PC-3 (cell line): Measurements from ENCODE around the gene HOXB13. TPM values are rescaled to one million over a fixed set of nuclear protein-coding genes. Genes with fewer than 3 reads are reported as not detected.

Experiments
- ATAC-seq: fragments of 200-7000 bp; cut with Tn5 transposase; 2 replicates; pipeline ENCODE4 v1.9.1; 2020; ENCODE audit warnings: mild to moderate bottlenecking, moderate library complexity
- BruUV-seq: library from RNA; stranded (reverse); fragments of 400-500 nt; replicated peaks from 2 replicates; lab custom pipeline; 2021; lab: Mats Ljungman, UMichigan
- CTCF ChIA-PET: fragments of 300-600 bp; sonication (Branson Sonifier 250); formaldehyde crosslinking; loops from one replicate; lab custom pipeline; 2022; ENCODE audit warnings: antibody characterized with exemption; lab: Charles Lee
- POLR2A ChIA-PET: fragments of 300-600 bp; sonication (Branson Sonifier 250); formaldehyde crosslinking; loops from one replicate; lab custom pipeline; 2022; ENCODE audit warnings: antibody characterized with exemption; ENCODE audit not compliant: unreplicated experiment; lab: Charles Lee
- DNase-seq: peaks from one replicate; pipeline ENCODE4 v3.0.0-alpha.2; 2015
- H2AFZ ChIP-seq: fragments of 300-600 bp; sonication (generic); 2 replicates; pipeline ENCODE4 v1.6.0; 2016; ENCODE audit warnings: antibody characterized with exemption, low read length
- H3F3A ChIP-seq: fragments of 300-600 bp; sonication (generic); one replicate; pipeline ENCODE4 v1.6.0; 2017; ENCODE audit warnings: antibody characterized with exemption, low read length, control low read depth, mild to moderate bottlenecking; ENCODE audit not compliant: unreplicated experiment
- H3K27ac ChIP-seq: fragments of 300-600 bp; sonication (generic); 2 replicates; pipeline ENCODE4 v1.5.1; 2016; ENCODE audit warnings: mild to moderate bottlenecking, low read length
- H3K27me3 ChIP-seq: fragments of 300-600 bp; sonication (generic); 2 replicates; pipeline ENCODE4 v1.6.1; 2016; ENCODE audit warnings: low read length, mixed read lengths
- H3K36me3 ChIP-seq: fragments of 300-600 bp; sonication (generic); 2 replicates; pipeline ENCODE4 v1.6.1; 2016; ENCODE audit warnings: low read depth, mixed run types, low read length, mixed read lengths
- H3K4me1 ChIP-seq: fragments of 300-600 bp; sonication (generic); 2 replicates; pipeline ENCODE4 v1.5.1; 2016; ENCODE audit warnings: low read length; ENCODE audit not compliant: insufficient read depth
- H3K4me2 ChIP-seq: fragments of 300-600 bp; sonication (generic); 2 replicates; pipeline ENCODE4 v1.6.0; 2016; ENCODE audit warnings: low read length
- H3K4me3 ChIP-seq: fragments of 300-600 bp; sonication (generic); 2 replicates; pipeline ENCODE4 v1.5.1; 2016; ENCODE audit warnings: mild to moderate bottlenecking, low read length, mixed read lengths
- H3K79me2 ChIP-seq: fragments of 300-600 bp; sonication (generic); 2 replicates; pipeline ENCODE4 v1.6.1; 2017; ENCODE audit warnings: low read length, mixed read lengths
- H3K9ac ChIP-seq: fragments of 300-600 bp; sonication (generic); 2 replicates; pipeline ENCODE4 v1.6.0; 2016; ENCODE audit warnings: mild to moderate bottlenecking, low read length
- H3K9me2 ChIP-seq: fragments of 300-600 bp; sonication (generic); replicated peaks from 2 replicates; pipeline ENCODE4 v1.6.1; 2016; ENCODE audit warnings: mixed run types, low read length, mixed read lengths
- H3K9me3 ChIP-seq: fragments of 300-600 bp; sonication (generic); 2 replicates; pipeline ENCODE4 v1.6.1; 2016; ENCODE audit warnings: low read length, mixed read lengths
- H4K20me1 ChIP-seq: fragments of 300-600 bp; sonication (generic); 2 replicates; pipeline ENCODE4 v1.6.1; 2016; ENCODE audit warnings: low read length, mixed read lengths
- CTCF ChIP-seq: fragments of 300-600 bp; sonication (generic); conservative IDR thresholded peaks from 2 replicates; pipeline ENCODE4 v1.5.1; 2017; ENCODE audit warnings: antibody characterized with exemption, low read depth, mild to moderate bottlenecking, low read length
- EZH2 ChIP-seq: fragments of 300-600 bp; sonication (generic); IDR thresholded peaks from one replicate; pipeline ENCODE4 v1.6.1; 2017; ENCODE audit warnings: antibody characterized with exemption, mild to moderate bottlenecking, low read length; ENCODE audit not compliant: unreplicated experiment
- EZH2phosphoT487 ChIP-seq: fragments of 300-600 bp; sonication (generic); IDR thresholded peaks from 2 replicates; pipeline ENCODE4 v1.6.1; 2018; ENCODE audit warnings: mild to moderate bottlenecking, antibody characterized with exemption, low read length, borderline replicate concordance
- intact Hi-C: fragments of 100-400 bp; cut with micrococcal nuclease; formaldehyde crosslinking; loops from 2 replicates; pipeline ENCODE4 v1.9.0; 2023
- total RNA-seq: library from RNA; depleted of rRNA; stranded (reverse); fragments of >200 nt; gene quantifications from 2 replicates; pipeline ENCODE4 v1.2.3, GENCODE V29; 2014

The HOXB13 gene
- total RNA-seq, 1 experiment from 2014 or later = 80.8 TPM

DNA sequence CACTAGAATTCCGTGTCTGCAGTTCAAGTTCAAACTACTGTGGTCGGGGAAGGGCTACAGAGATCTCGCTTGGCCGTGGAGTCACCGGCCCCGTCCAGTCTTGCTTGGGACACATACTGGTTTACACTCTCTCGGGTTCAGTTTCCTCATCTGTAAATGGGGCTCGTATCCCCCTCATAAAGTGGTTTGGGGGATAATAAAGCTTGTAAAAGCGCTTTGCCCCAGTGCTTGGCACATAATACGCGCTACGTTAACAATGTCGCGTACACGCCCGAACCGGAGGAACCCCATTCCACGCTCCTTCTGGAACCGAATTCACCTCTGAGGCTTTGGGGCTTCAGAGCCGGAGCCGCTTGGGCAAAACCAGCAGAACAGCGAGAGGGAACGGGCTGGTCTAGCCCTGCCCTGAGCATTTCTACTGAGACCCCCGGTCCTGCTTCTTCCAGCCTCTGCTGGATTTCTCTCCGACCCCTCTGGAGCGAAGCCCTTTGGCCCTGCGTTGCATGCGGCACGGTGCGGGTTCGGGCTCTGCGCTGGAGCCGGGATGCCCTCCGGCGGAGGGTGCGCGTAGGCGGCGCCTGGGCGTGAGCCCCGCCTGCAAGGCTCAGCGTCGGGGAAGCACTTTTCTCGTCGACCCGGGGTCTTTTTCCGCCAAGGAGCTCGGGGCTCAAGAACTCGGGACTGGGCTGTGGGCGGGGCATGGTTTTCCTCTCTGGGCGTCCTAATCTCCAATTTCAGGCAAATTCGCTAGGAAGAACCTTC is 26.1 kb upstream of the HOXB13 start:
- Histone ChIP-seq H3K27ac (peak overlapping the region; percentile 82), H3F3A (no peaks in the 10 kb centered on the region), H3K36me3 (no peaks in the 10 kb centered on the region), H3K27me3 (no peaks in the 10 kb centered on the region), H2AFZ (peak overlapping the region; percentile 78; the same call in 1 of the 2 replicates), H3K79me2 (peaks cover 7% of the 10 kb centered on the region; the same call in 1 of the 2 replicates), H3K4me1 (peaks cover 69% of the 10 kb centered on the region), H4K20me1 (no peaks in the 10 kb centered on the region), H3K4me3 (peak overlapping the region; percentile 43; the same call in 1 of the 2 replicates), H3K9ac (peak overlapping the region; percentile 40; the same call in 1 of the 2 replicates), H3K9me2 (no peaks in the 10 kb centered on the region), H3K4me2 (peak overlapping the region; percentile 81), H3K9me3 (no peaks in the 10 kb centered on the region)
- ChIA-PET CTCF (no interaction called here), POLR2A (no interaction called here)
- TF ChIP-seq EZH2 (no peak), CTCF (no peak), EZH2phosphoT487 (no peak)
- ATAC-seq (no peak), DNase-seq (no peak)
- intact Hi-C loops = no loop called here
- no TSS peak for BruUV-seq

DNA sequence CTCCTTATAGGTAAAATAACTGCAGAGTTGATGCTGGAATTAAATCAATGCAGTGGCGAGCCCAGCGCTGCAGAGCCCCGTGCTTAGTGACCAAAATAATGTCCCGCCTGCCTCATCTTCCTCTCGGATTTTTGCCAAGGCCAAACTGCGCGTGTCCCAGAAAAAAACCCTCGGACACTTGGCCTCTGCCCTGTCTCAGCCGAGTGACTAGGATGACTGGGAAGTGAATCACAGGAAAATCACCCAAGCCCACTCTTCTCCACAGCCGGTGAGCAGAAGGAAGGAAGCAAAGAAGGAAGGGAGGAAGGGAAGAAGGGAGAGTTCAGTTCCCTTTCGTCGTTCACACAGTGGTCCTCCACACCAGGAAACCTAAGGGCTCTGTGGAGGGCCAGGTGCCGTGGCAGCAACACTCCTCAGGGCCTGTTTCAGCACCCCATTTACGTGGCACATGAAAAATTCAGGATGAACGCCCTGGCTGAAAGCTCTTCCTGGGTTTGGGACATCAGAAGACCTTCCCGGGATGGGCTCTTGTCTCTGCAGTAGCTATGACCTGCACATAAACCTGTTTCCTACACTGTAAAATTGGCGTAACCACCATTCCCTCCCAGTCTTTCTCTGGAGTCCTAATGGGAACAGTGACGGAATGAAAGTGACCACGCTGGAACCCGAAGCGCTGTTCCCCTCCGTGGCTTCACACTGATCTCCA is 25.4 kb upstream of the HOXB13 start:
- peak overlapping the region; percentile 82 for H3K27ac ChIP-seq
- CTCF ChIA-PET = interaction anchor here (0.6 kb wide), 1 partner anchor 37 kb away, joined by 3 read pairs; no protein-coding TSS in a partner anchor
- peak overlapping the region; percentile 40 for H3K9ac ChIP-seq
- no peak for TF ChIP-seq EZH2
- TF ChIP-seq CTCF = no peak
- no peak for TF ChIP-seq EZH2phosphoT487
- no peaks in the 10 kb centered on the region for H3K36me3 ChIP-seq
- no peaks in the 10 kb centered on the region for H4K20me1 ChIP-seq
- no peaks in the 10 kb centered on the region for H3K9me2 ChIP-seq
- peak overlapping the region; percentile 81 for H3K4me2 ChIP-seq
- peak; percentile 72 for ATAC-seq
- POLR2A ChIA-PET = no interaction called here
- intact Hi-C loops = no loop called here
- no peaks in the 10 kb centered on the region for H3K27me3 ChIP-seq
- BruUV-seq = TSS peak; percentile 56
- peaks cover 66% of the 10 kb centered on the region for H3K4me1 ChIP-seq
- H3K79me2 ChIP-seq = peaks cover 14% of the 10 kb centered on the region
- H2AFZ ChIP-seq = peak overlapping the region; percentile 78
- DNase-seq = peak; percentile 84
- no peaks in the 10 kb centered on the region for H3F3A ChIP-seq
- H3K9me3 ChIP-seq = no peaks in the 10 kb centered on the region
- H3K4me3 ChIP-seq = peak overlapping the region; percentile 43
